Measurements from ENCODE around the gene ITGB4. TPM values are rescaled to one million over a fixed set of nuclear protein-coding genes. Genes with fewer than 3 reads are reported as not detected.

Gene ITGB4
- total and polyA plus RNA-seq, 2 of the 13 experiments (the other 11 are each of a cell fraction or from before 2014, with no cell fraction given), result 6.9 to 14.5 TPM

- TF ChIP-seq CTCF (CRISPR knock-in tag; IDR thresholded peaks at IDR 0.05), result 0 out of 2 replicates have a peak, but pooled peaks have one; percentile 8
- TF ChIP-seq BORCS8-MEF2B (CRISPR knock-in tag; IDR thresholded peaks at IDR 0.05), result peak; percentile 61; the same call in 1 of the 2 replicates
- TF ChIP-seq TBP (CRISPR knock-in tag; IDR thresholded peaks at IDR 0.05), result no peak
- TF ChIP-seq NCOA2 (CRISPR knock-in tag; IDR thresholded peaks at IDR 0.05), result peak; percentile 61
- no peak for TF ChIP-seq ZBTB25 (CRISPR knock-in tag; IDR thresholded peaks at IDR 0.05)
- peak; percentile 70 for TF ChIP-seq MED1 (CRISPR knock-in tag; IDR thresholded peaks at IDR 0.05)
- TF ChIP-seq ZGPAT (CRISPR knock-in tag; IDR thresholded peaks at IDR 0.05), result peak; percentile 53; the same call in 1 of the 2 replicates
- peak; percentile 40; the same call in 1 of the 2 replicates for TF ChIP-seq IKZF5 (CRISPR knock-in tag; IDR thresholded peaks at IDR 0.05)
- no peak for TF ChIP-seq DRAP1 (CRISPR knock-in tag; IDR thresholded peaks at IDR 0.05)
- TF ChIP-seq PLRG1 (conservative IDR thresholded peaks at IDR 0.05), result no peak
- TF ChIP-seq MEF2D (CRISPR knock-in tag; IDR thresholded peaks at IDR 0.05), result peak; percentile 70
- TF ChIP-seq NFIB (CRISPR knock-in tag; IDR thresholded peaks at IDR 0.05; ENCODE audit: borderline replicate concordance), result no peak
- peak; percentile 53; the same call in 1 of the 2 replicates for TF ChIP-seq RNF2 (conservative IDR thresholded peaks at IDR 0.05; ENCODE audit: low read depth)
- TF ChIP-seq ZNF263 (CRISPR knock-in tag; IDR thresholded peaks at IDR 0.05), result peak; percentile 39; the same call in 1 of the 2 replicates
- peak; percentile 28; the same call in 1 of the 2 replicates for TF ChIP-seq FOXA3 (CRISPR knock-in tag; IDR thresholded peaks at IDR 0.05)
- TF ChIP-seq RARA (CRISPR knock-in tag; IDR thresholded peaks at IDR 0.05), result peak; percentile 86
- TF ChIP-seq SNAI1 (CRISPR knock-in tag; IDR thresholded peaks at IDR 0.05; ENCODE audit: borderline replicate concordance), result no peak
- TF ChIP-seq CEBPB (IDR thresholded peaks at IDR 0.05; ENCODE audit: borderline replicate concordance, low read depth, low read length), result peak; percentile 19; the same call in 1 of the 2 replicates
- no peak for TF ChIP-seq MTF2 (CRISPR knock-in tag; IDR thresholded peaks at IDR 0.05; ENCODE audit: borderline replicate concordance)
- TF ChIP-seq SIX4 (CRISPR knock-in tag; IDR thresholded peaks at IDR 0.05), result no peak
- TF ChIP-seq KDM1A (CRISPR knock-in tag; IDR thresholded peaks at IDR 0.05), result no peak
- TF ChIP-seq NR2C2 (CRISPR knock-in tag; IDR thresholded peaks at IDR 0.05; ENCODE audit: borderline replicate concordance), result peak; percentile 83
- peak; percentile 53; the same call in 1 of the 2 replicates for TF ChIP-seq HMG20A (CRISPR knock-in tag; IDR thresholded peaks at IDR 0.05; ENCODE audit: borderline replicate concordance)
- TF ChIP-seq ZNF292 (CRISPR knock-in tag; IDR thresholded peaks at IDR 0.05; ENCODE audit: borderline replicate concordance, low read depth), result peak; percentile 56; the same call in 1 of the 2 replicates
- no peak for TF ChIP-seq DDIT3 (CRISPR knock-in tag; IDR thresholded peaks at IDR 0.05)
- no peak for TF ChIP-seq ZNF234 (CRISPR knock-in tag; conservative IDR thresholded peaks at IDR 0.05)
- no peak for TF ChIP-seq TCF7L2 (IDR thresholded peaks at IDR 0.05; ENCODE audit: low read depth, low read length)
Measured at GRCh38 chr17:75738218-75738802, 17.1 kb downstream of the ITGB4 start (continued).
